PFSK-1 (cell line): ENCODE measurements around the gene MT1E.

Experiments
- FOXP2 ChIP-seq: optimal IDR thresholded peaks from 2 replicates; pipeline ENCODE3; 2011; ENCODE audit warnings: borderline replicate concordance, control low read depth, inconsistent platforms; ENCODE audit not compliant: insufficient read depth; ENCODE audit errors: extremely low read length, extremely low read depth
- POLR2AphosphoS5 ChIP-seq: IDR thresholded peaks from 2 replicates; pipeline ENCODE4 v1.6.1; 2012; ENCODE audit warnings: low read depth, mild to moderate bottlenecking, control low read depth, low read length, moderate library complexity
- REST ChIP-seq, 2 experiments: IDR thresholded peaks; 2 replicates each; pipeline versions ENCODE4 v1.6.1 to v1.8.0; 2011 to 2012; ENCODE audit warnings: low read depth in 2 of 2, low read length in 2 of 2, control low read depth in 1 of 2, inconsistent platforms in 1 of 2, mild to moderate bottlenecking in 1 of 2, moderate library complexity in 1 of 2; ENCODE audit not compliant: insufficient read depth in 1 of 2
- SIN3A ChIP-seq: IDR thresholded peaks from 2 replicates; pipeline ENCODE4 v1.6.1; 2012; ENCODE audit warnings: mild to moderate bottlenecking, low read length, moderate library complexity, borderline replicate concordance; ENCODE audit not compliant: insufficient read depth
- TAF1 ChIP-seq: IDR thresholded peaks from 2 replicates; pipeline ENCODE4 v1.6.1; 2012; ENCODE audit warnings: low read length, control low read depth, borderline replicate concordance; ENCODE audit not compliant: insufficient read depth

Gene MT1E

GRCh38 chr16:56643080-56643778, 17.6 kb downstream of the MT1E start:
- TF ChIP-seq POLR2AphosphoS5 (no peak), SIN3A (no peak), FOXP2 (no peak), REST (IDR thresholded peaks at IDR 0.05; ENCODE audit: insufficient read depth in 1 of 2, low read depth in 2 of 2, low read length in 2 of 2) (no peak), TAF1 (no peak)

GRCh38 chr16:56643833-56644232, 18.3 kb downstream of the MT1E start:
- peak in 1 of 2 experiments; percentile 71; a peak in 2 of 4 replicates for TF ChIP-seq REST (IDR thresholded peaks at IDR 0.05; ENCODE audit: insufficient read depth in 1 of 2, low read depth in 2 of 2, low read length in 2 of 2)
- TF ChIP-seq POLR2AphosphoS5: no peak

GRCh38 chr16:56645311-56645710, 19.7 kb downstream of the MT1E start:
- no peak for TF ChIP-seq TAF1
- no peak for TF ChIP-seq POLR2AphosphoS5
- no peak for TF ChIP-seq SIN3A
- TF ChIP-seq FOXP2: no peak
- TF ChIP-seq REST (IDR thresholded peaks at IDR 0.05; ENCODE audit: insufficient read depth in 1 of 2, low read depth in 2 of 2, low read length in 2 of 2): no peak

- TF ChIP-seq REST (IDR thresholded peaks at IDR 0.05; ENCODE audit: insufficient read depth in 1 of 2, low read depth in 2 of 2, low read length in 2 of 2) (peak in 1 of 2 experiments; percentile 82; a peak in 2 of 4 replicates), FOXP2 (no peak)
These were observed 20.3 kb downstream of the MT1E start for GRCh38 chr16:56645838-56646237.
